HG03103 (cell line): Measurements from ENCODE around the gene CLCN1.
"Not testable (repeated sequence)": the region's sequence is repeated elsewhere in the genome, so short reads cannot be mapped to it uniquely, and the experiment has no call there.

Experiments used
- ATAC-seq: cut with Tn5 transposase; IDR thresholded peaks from one replicate; pipeline ENCODE4 v1.9.1; 2021; ENCODE audit warnings: low read depth; ENCODE audit not compliant: unreplicated experiment

CLCN1 gene

DNA sequence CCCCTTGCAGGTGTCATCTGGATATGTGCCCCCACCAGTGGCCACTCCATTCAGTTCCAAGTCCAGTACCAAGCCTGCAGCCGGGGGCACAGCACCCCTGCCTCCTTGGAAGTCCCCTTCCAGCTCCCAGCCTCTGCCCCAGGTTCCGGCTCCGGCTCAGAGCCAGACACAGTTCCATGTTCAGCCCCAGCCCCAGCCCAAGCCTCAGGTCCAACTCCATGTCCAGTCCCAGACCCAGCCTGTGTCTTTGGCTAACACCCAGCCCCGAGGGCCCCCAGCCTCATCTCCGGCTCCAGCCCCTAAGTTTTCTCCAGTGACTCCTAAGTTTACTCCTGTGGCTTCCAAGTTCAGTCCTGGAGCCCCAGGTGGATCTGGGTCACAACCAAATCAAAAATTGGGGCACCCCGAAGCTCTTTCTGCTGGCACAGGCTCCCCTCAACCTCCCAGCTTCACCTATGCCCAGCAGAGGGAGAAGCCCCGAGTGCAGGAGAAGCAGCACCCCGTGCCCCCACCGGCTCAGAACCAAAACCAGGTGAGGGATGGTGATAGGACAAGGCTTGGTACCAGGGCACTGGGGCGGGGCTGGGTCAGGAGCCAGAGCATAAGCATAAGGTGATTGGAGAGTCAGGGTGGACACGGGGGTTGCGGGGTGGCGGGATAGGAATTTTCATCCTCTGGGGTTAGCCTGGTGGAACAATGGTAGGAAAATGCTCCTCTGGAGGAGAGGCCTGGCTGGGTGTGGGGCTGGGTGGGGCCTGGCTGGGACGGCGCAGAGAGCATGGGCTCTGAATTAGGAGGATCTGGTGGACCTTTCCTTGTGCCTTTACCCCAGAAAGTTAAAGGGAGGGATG lies 67.1 kb downstream of the CLCN1 start:
- no peak for ATAC-seq

DNA sequence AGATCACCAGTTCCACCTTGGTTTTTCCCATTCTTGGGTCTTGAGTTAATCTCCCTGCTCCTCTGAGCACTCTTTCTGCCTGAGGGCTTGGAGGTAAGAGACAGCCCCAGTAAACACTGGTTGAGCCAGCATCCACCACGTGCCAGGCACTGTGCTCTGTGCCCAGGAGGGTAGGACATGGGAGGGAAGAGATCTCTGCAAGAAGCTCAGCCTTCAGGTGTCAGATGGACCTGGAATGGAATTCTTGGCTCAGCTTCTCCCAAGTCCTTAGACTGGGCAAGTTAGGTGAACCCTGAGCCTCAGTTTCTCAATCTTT lies 67.7 kb downstream of the CLCN1 start:
- no peak for ATAC-seq

DNA sequence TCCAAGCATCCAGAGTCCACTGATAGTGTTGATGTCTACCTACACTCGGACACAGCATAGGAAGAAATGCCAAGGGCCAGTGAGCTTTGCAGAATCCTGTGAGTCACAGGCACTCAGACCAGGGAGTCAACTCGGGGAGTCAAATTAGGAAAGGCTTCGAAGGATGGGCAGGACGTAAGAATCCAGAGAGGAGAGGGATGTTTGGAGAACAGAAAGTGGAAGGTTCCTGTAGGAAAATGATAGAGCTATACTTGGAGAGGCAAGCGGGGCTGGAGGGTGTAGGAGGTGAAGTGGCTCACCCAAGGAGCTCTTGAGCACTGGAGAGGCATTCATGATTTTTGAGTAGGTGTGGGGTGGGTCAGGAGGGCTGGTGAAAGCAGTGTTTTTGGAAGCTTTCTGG lies 68.2 kb downstream of the CLCN1 start:
- no peak for ATAC-seq

DNA sequence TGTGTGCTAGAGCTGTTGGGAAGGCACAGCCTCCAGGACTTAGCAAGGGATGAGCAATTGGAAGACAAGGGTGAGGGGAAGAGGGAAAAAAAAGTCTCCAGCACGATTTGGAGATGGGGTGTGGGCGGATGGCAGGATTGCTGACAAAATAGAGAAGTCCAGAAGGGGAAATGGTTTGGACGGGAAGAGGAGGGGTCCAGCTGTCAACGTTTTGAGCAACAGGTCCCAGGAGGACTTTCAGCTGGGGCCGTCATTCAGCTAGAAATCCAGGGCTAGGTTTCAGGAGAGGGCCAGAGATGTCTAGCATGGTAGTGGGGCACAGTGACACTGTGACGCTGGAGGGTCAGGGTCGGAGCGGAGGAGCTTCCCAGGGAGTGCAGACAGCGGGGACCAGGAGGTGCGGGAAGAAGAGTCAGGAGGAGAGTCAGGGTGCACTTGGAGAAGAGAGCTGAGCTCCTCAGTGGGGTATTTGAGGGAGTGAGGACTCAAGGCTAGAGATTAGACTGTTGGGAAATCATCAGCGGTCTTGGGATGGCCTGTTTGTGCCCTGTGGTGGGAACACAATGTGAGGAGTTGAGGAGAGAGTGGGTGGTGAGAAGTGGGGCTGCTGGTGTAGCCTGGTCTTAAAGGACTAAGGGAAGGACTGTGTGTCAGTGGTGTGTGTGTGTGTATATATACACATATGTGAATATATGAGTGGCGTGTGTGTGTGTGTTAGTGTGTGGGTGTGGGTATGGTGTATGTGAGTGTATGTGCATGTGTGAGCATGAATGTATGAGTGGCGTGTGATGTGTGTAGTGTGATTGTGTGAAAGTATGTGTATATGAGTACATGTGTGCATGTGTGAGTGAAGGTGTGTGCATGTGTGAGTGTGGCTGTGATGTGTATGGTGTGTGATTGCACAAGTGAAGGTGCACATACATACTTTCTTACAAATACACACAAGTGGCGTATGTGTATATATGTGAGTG lies 69.0 kb downstream of the CLCN1 start:
- ATAC-seq, result no peak

DNA sequence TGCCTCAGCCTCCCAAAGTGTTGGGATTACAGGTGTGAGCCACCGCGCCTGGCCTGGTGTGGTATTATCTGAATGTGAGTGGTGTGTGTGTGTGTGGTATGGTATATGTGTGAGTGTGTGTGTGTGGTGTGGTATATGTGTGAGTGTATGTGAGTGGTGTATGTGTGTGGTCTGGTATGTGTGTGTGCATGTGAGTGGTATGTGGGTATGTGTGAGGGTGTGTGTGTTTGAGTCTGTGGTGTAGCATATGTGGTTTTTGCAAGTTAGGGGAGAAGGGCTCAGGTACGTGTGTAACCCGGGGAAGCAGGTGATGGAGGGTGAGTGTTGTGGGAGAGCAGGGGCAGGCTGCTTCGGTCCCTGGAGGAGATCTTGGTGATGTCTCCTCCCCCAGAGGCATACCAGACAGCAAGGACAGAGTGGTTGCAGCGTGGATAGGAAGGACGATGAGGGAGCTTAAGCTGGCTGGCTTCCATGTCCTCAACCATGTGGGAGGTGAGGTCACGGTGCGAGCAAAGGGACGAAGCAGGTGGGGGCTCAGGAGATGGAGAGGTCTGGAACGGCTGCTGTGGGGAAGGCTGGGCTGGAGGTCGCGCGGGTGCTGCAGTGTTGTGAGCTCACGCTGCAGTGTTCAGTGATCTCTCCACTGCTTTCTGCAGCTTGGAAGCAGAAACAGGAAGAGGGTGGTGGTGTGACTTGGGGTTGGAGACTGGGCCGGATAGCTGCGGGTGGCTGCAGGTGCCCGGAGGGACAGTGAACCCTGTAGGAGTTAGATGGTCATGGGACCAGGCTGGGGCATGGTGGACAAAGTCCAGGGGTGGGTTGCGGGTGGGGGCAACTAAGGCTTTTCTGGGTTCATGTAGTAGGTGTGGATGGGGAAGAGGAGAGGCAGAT lies 70.2 kb downstream of the CLCN1 start:
- no peak for ATAC-seq

DNA sequence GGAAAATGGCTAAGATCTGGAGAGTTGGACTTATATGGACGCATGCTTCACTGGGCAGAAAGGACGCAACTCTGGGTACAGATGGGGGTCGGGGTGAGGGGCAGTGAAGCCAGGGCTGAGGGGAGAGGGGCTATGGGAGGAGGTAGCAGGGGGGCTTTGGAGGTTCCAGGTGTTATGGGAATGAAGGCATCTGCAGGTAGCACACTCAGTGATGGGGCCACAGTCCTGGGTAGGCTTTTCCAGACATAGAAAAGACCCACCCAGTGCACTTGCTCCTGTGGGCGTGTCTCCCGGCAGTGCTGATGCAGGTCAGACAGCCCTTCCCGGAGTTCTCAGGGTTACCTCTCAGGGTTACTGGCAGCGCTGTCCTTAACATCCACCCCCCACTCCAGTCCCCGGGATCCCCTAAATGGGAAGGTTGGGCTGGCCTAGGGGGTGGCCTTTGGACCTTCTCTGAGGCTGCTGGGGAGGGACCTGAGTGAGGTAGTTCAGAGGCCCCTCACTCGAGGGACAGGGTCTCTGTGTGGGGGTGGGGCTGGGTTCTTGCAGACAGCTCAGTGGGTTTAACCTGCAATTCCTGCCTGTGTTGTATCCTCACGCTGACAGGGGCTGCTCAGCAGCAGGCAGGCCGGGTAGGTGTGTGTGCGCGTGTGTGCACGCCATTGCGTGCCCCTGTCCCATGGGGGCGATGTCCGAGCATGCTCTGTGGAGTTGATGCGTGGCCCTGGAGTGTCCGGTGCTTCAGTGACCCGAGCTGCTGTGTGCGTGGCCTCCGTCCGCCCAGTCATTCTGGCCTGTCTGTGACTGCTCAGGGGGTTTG lies 71.5 kb downstream of the CLCN1 start:
- no peak for ATAC-seq

DNA sequence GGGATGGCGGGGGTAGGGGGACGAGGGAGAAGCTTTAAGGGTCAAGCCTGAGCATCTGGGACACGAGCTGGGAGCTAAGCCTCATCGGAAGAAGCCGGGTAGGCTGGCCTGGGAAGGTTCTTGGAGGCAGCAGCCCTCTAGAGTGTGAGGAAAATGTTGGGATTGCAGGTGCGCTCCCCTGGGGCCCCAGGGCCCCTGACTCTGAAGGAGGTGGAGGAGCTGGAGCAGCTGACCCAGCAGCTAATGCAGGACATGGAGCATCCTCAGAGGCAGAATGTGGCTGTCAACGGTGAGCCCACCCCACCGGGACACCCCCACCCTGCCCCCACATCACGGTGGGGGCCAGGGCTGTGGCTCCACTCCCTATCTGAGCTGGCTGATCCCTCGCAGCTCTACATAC lies 72.1 kb downstream of the CLCN1 start:
- ATAC-seq, result no peak

DNA sequence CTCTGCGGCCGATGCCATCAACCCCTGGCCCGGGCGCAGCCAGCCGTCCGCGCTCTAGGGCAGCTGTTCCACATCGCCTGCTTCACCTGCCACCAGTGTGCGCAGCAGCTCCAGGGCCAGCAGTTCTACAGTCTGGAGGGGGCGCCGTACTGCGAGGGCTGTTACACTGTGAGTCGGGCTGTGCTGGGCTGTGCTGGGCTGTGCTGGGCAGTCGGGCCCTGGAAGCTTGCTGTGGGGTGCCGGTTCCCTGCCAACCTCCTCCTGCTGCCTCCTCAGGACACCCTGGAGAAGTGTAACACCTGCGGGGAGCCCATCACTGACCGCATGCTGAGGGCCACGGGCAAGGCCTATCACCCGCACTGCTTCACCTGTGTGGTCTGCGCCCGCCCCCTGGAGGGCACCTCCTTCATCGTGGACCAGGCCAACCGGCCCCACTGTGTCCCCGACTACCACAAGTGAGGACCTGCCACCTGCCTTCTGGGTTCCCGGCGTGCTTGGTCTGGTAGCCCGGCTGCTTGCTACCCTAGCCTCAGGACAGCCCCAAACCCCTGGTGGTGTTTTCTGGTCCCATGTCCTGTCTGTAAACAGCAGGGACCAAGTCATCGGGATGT lies 72.7 kb downstream of the CLCN1 start:
- no peak for ATAC-seq

DNA sequence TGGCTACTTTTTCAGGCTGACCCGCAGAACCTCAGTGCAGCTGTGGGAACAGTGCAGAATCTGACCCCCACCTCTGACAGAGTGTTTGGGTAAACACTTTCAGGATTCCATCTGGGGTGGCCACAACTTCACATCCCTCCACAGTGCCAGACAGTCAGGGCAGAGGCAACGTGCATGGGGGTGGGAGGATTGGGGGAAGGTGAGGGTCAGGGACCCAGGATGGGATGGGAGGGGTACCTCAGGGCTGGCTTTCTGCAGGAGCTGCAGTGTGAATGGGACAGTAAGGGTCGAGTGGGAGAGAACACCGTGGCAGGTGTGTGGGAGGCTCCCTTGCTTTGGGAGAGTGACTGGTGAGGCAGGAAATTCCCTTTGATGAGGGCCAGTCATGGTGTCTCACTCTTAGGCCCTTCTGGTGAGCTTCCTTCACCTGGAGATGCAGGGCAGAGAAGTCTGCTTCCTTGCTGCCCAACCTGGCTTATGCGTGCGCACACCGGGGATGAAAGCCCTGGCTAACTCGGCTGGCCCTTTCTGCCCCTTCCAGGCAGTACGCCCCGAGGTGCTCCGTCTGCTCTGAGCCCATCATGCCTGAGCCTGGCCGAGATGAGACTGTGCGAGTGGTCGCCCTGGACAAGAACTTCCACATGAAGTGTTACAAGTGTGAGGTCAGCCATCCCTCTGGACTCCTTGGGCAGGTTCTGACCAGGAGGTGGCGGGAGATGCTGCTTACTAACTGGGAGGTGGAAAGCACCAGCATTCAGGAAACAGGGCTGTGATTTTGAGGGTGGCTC lies 73.6 kb downstream of the CLCN1 start:
- ATAC-seq, result no peak

DNA sequence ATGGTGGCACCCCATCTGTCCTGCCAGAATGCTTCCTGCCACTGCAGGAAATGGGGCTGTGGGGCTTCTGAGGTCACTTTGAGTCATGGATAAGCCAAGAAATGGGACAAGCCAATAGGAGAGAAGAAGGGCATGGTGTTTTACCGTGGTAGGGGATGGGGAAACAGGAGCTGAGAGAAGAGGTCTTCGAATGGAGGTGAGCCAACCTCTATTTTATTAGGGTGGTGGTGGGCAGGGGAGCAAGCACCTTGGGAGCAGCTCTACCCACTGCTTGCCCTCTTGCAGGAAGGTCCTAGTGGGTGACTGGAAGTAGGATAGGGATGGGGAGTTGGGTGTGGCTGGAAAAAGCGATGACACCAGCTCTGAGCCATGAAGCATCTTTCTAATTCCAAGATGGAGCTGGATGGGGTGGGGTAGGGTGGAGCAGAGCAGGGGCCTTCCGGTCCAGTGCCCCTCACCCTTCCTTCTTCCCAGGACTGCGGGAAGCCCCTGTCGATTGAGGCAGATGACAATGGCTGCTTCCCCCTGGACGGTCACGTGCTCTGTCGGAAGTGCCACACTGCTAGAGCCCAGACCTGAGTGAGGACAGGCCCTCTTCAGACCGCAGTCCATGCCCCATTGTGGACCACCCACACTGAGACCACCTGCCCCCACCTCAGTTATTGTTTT lies 74.3 kb downstream of the CLCN1 start:
- ATAC-seq, result no peak

DNA sequence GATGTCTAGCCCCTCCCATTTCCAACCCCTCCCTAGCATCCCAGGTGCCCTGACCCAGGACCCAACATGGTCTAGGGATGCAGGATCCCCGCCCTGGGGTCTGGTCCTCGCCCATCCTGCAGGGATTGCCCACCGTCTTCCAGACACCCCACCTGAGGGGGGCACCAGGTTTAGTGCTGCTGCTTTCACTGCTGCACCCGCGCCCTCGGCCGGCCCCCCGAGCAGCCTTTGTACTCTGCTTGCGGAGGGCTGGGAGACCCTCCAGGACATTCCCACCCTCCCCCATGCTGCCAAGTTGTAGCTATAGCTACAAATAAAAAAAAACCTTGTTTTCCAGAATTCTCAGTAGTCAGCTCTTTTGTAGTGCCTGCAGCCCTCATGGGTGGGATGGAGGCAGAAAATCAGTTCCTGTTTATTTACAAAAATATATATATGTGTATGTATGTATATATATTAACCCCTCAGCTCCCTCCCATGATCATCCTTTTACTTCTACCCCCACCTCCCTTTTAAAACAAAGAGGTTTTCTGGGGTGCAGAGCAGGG lies 74.9 kb downstream of the CLCN1 start:
- no peak for ATAC-seq

DNA sequence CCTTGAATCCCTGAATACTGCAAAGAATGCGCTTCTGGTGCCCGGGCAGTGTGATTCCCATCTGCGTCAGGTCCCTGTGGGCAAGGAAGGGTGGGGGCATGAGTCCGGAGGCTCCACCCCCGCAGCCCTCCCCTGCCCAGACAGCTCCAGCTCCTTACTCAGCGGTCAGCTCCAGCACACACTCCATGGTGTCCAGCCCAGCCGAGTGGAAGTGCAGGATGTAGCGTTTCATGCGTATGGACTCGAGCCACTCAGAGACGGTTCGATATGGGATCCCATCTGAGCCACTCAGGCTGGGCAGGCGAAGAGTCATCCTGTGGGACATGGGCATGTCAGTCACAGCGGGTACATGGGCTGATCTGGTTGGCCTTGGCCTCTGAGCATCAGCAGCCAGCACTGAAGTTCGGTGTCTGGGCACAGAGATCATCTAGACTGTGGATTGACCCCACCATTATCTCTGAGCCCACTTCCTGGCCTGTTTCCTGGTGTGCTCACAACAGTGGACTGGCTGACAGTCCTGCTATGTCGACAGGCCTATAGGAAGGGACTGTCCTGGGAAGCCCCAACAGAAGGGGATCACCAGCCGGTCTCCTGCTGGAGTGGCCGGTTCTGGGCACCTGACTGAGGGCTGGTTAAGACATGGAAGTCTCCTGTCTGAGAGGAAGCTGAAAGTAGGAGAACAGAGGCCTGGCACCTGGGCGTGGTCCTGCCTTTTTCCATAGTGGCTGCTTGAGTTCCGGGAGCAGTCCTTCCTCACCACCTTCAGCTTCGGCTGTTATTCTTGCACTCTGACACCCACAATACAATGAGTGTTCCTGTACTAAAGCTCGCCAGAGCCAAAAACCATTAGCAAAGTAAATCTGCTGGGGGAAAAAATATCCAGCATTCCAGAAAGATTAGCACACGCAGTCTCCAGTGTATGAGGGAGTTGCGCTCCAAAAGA lies 75.8 kb downstream of the CLCN1 start:
- ATAC-seq, result no peak

DNA sequence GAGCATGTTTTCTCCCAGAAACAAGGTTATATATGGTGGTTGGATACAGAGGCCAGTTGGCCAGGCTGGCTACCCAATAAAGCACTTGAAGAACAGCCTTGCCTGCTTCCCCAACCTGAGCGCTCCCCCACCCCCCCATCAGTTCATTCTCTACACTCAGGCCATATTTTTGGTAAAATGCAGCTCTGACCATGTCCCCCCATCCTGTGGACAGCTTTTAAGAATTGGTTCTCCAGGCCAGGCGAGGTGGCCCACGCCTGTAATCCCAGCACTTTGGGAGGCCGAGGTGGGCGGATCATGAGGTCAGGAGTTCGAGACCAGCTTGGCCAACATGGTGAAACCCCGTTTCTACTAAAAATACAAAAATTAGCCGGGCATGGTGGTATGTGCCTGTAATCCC lies 76.5 kb downstream of the CLCN1 start:
- not testable (repeated sequence) for ATAC-seq

DNA sequence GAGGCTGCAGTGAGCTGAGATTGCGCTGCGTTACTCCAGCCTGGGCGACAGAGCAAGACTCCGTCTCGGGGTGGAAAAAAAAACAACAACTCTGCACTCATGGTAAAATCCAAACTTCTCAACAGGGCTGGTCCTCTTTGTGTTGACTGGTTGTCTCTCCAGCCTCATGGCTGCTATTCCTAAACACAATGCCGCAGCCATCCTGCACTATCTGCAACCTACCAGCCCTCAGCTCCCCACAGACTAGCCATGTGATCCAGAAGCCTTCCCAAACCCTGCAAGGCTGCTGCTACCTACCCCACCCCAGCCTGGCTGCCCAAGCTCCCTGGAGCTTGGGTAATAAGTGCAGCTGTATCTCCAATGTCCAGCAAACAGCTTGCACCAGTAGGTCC lies 77.0 kb downstream of the CLCN1 start:
- ATAC-seq, result no peak

DNA sequence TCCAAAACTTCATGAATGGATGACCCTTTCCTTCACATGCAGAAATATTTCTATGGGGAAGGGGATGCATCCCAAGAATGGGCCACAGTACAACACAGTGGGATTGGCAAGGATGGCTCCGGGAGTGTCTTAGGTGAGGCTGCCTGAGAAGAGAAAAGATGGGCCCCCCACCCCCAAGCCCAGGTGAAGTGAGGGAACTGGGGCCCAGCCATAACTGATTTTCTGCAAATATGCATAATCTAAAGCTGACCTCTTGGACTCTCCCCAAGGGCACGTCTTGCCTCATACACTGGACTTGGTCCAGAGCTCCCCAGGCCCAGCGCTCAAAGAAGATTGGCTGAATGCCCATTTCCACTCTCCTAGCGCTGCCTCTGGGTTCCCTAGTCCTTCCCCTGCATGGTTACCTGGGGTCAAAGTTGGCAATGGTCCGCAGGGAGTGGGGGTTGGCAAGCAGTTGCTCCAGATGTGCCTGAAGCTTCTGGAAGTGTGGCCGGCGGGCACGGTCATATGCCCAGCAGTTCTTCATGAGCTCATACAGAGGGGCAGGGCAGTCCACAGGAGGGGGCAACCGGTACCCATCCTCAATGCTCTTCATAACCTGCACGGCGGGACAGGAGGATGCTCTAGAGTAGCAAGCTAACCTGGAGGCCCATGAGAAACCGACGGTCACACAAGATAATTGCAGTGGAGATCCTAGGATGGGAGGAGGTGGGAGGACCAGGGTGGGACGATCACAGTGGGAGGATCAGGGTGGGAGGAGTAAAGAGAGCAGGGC lies 77.5 kb downstream of the CLCN1 start:
- no peak for ATAC-seq

DNA sequence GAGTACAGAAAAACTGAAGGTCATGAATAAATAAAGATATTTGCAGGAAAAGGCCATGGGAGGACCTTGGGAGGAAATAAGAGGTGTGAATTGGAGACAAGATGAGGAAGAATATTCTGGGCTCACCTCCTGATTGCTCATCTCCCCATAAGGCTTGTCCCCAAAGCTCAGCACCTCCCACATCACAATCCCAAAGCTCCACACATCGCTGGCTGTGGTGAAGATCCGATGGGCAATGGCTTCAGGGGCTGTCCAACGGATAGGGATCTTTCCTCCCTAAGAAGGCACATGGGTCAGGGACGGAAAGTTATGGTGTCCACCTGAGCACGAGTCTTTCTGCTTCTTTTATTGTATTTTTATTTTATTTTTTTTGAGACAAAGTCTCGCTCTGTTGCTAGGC lies 78.2 kb downstream of the CLCN1 start:
- ATAC-seq, result no peak
